Parietal lobe (tissue), 1 donor: ENCODE measurements around the gene PDE4C. TPM values are rescaled to one million over a fixed set of nuclear protein-coding genes. Genes with fewer than 3 reads are reported as not detected.

Source experiments
- total RNA-seq: library from RNA; depleted of rRNA; stranded (reverse); fragments of >200 nt; gene quantifications from one replicate; pipeline ENCODE4 v1.2.3, GENCODE V29; 2014

PDE4C gene
- 3.1 TPM for total RNA-seq

DNA sequence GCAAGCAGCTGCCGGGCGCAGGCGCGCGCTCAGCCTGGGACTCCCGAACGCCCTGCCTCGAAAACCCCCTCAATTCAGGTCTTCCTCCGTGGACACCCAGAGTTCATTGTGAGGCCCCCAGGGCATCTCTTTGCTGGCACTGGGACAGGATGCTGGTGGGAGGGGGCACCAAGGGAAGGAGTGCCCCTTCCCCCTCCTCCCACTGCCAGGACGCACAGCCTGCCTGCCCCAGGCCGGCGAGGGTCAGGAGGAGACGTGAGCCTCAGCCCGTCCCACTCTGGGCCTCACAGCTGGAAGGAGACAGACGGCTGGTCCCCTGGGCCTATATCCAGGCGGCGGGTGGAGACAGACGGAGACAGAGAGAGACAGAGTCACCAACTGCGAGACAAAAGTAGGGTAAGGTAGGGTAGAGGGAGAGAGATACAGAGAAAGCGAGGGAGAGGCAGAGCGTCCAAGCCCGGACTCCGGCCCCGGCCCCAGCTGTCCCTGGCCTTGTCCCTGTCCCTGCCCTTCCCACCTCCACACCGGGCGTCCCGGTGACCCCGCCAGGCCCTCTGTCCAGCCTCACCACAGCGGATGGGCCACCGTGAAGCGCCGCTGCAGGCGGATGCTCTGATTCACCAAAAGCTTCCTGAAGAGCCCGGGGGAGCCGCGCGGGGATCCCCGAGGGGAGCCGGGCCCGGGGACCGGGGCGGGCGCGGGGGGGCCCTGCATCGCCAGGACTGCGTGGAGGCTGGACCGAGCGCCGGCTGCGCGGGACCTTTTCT is at the start of gene PDE4C:
PDE4C (minus strand) TSS at position 737 of the 767 bp plus-strand sequence; CDS start at position 714, 23 bp downstream.

DNA sequence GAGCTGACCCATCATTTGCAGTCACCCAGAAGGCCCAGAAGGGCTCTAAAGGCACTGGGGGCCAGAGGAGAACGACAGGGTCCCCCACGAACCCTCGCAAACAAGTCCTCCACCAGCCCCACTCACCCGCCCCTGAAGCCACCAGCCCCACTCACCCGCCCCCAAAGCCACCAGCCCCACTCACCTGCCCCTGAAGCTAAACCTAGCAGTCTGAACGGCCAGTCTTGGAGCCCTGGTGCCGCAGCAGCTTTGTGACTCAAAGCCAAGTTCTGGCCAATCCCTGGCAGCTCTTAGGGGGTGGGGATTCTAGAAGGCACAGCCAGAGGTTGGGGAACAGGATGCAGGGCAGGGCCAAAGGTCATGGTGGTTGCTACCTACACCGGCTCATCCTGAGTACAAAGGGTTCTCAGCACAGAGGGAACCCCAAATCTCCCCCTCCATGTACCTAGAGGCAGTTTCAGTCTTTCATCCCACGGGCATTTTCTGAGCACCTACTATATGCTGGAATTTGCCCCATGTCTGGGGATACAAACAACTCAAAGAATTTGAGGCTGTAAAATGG is 48.1 kb upstream of the PDE4C start, which contains the start of gene IQCN:
IQCN (minus strand) TSS at position 234 of the 562 bp plus-strand sequence. CDS start 4,974 bp downstream, outside the sequence.

GRCh38 chr19:18203863-18204393 is 22.3 kb downstream of the PDE4C start, which contains the start of gene RAB3A:
RAB3A (minus strand) TSS chr19:18204042; CDS start chr19:18202740, 1,302 bp downstream.

GRCh38 chr19:18192673-18193387 is 33.4 kb downstream of the PDE4C start, which contains the start of gene MPV17L2:
MPV17L2 (plus strand) TSS chr19:18193218; CDS start chr19:18193282, 64 bp downstream.

Other genes with a start within 250 kb of the PDE4C start
- gene ARRDC2, start 218.3 kb downstream of the PDE4C start, total RNA-seq: 1.9 TPM
- gene IL12RB1, start 139.5 kb downstream of the PDE4C start, total RNA-seq: not detected
- gene MAST3, start 128.7 kb downstream of the PDE4C start, total RNA-seq: 6.9 TPM
- 60.7 TPM for gene PIK3R2, start 73.3 kb downstream of the PDE4C start, total RNA-seq
- gene IFI30, start 52.6 kb downstream of the PDE4C start, total RNA-seq: not detected
- 3.1 TPM for gene MPV17L2, start 33.2 kb downstream of the PDE4C start, total RNA-seq
- 75.4 TPM for gene RAB3A, start 22.4 kb downstream of the PDE4C start, total RNA-seq
- 2.5 TPM for gene IQCN, start 48.0 kb upstream of the PDE4C start, total RNA-seq
- 90.8 TPM for gene JUND, start 55.2 kb upstream of the PDE4C start, total RNA-seq
- 53.5 TPM for gene LSM4, start 96.6 kb upstream of the PDE4C start, total RNA-seq
- 24.7 TPM for gene PGPEP1, start 114.2 kb upstream of the PDE4C start, total RNA-seq
- 0.63 TPM for gene GDF15, start 159.7 kb upstream of the PDE4C start, total RNA-seq
- 0.31 TPM for gene LRRC25, start 171.2 kb upstream of the PDE4C start, total RNA-seq
- 53.5 TPM for gene SSBP4, start 193.0 kb upstream of the PDE4C start, total RNA-seq
- 79.8 TPM for gene ISYNA1, start 211.7 kb upstream of the PDE4C start, total RNA-seq